Urothelium cell line (cell line): ENCODE data around the gene PRSS38.

Experiments
- DNase-seq: peaks from one replicate; pipeline ENCODE4 v3.0.0; 2011; ENCODE audit warnings: low spot score, mixed read lengths
- FAIRE-seq: peaks from 2 replicates; lab custom pipeline; 2011; peaks lifted over from hg19 to GRCh38; lab: Jason Lieb, UNC

Gene PRSS38

GRCh38 chr1:227778401-227778947 is 37.0 kb upstream of the PRSS38 start:
- no peak for DNase-seq
- no peak for FAIRE-seq

GRCh38 chr1:227779021-227779441 is 36.4 kb upstream of the PRSS38 start:
- no peak for DNase-seq
- FAIRE-seq, result no peak

- FAIRE-seq, result no peak
- no peak for DNase-seq
These were observed 35.8 kb upstream of the PRSS38 start for GRCh38 chr1:227779685-227780084.

GRCh38 chr1:227780101-227781044 is 35.1 kb upstream of the PRSS38 start:
- no peak for DNase-seq
- no peak for FAIRE-seq

- no peak for DNase-seq
- no peak for FAIRE-seq
These were observed 34.1 kb upstream of the PRSS38 start for GRCh38 chr1:227781314-227781930.

GRCh38 chr1:227782226-227782625 is 33.2 kb upstream of the PRSS38 start:
- DNase-seq (no peak), FAIRE-seq (no peak)

GRCh38 chr1:227785094-227785804 is 30.2 kb upstream of the PRSS38 start:
- FAIRE-seq (no peak), DNase-seq (no peak)

- FAIRE-seq (no peak), DNase-seq (no peak)
These were observed 29.4 kb upstream of the PRSS38 start for GRCh38 chr1:227785805-227786671.

- DNase-seq (no peak), FAIRE-seq (no peak)
These were observed 28.6 kb upstream of the PRSS38 start for GRCh38 chr1:227786673-227787512.

- DNase-seq (peak; percentile 99), FAIRE-seq (peak; percentile 97)
These were observed 27.8 kb upstream of the PRSS38 start for GRCh38 chr1:227787513-227788270.

- FAIRE-seq (peak; percentile 42), DNase-seq (peak; percentile 91)
These were observed 27.0 kb upstream of the PRSS38 start for GRCh38 chr1:227788271-227789083.

GRCh38 chr1:227789084-227790033 is 26.1 kb upstream of the PRSS38 start:
- DNase-seq, result no peak
- FAIRE-seq, result no peak

- no peak for FAIRE-seq
These were observed 25.5 kb upstream of the PRSS38 start for GRCh38 chr1:227790034-227790400.

GRCh38 chr1:227790868-227791267 is 24.6 kb upstream of the PRSS38 start:
- FAIRE-seq, result no peak

More at GRCh38 chr1:227790034-227790400, 25.5 kb upstream of the PRSS38 start:
- no peak for DNase-seq

GRCh38 chr1:227791425-227792143 is 23.9 kb upstream of the PRSS38 start:
- FAIRE-seq (no peak), DNase-seq (no peak)

More at GRCh38 chr1:227790868-227791267, 24.6 kb upstream of the PRSS38 start:
- no peak for DNase-seq
